ENCODE data around the gene PDGFD. TPM values are rescaled to one million over a fixed set of nuclear protein-coding genes. Genes with fewer than 3 reads are reported as not detected.

Gene PDGFD
- total RNA-seq, 2 donors from 2014 or later: 14.4 to 27.8 TPM

- no peak for TF ChIP-seq CTCF (IDR thresholded peaks at IDR 0.05)
- H3K4me1 ChIP-seq: no peaks in the 10 kb centered on the region
- H3K27ac ChIP-seq: no peak overlapping the region
- H3K36me3 ChIP-seq: no peaks in the 10 kb centered on the region
- H3K27me3 ChIP-seq: no peaks in the 10 kb centered on the region
- no peaks in the 10 kb centered on the region for H3K9me3 ChIP-seq
- H3K4me3 ChIP-seq: no peak overlapping the region
- no peak for DNase-seq (ENCODE audit: low spot score)
Observed at GRCh38 chr11:103998826-103999508, 165.0 kb downstream of the PDGFD start.

- H3K9me3 ChIP-seq: no peaks in the 10 kb centered on the region
- H3K4me1 ChIP-seq: no peaks in the 10 kb centered on the region
- H3K4me3 ChIP-seq: no peak overlapping the region
- no peaks in the 10 kb centered on the region for H3K27me3 ChIP-seq
- no peak overlapping the region for H3K27ac ChIP-seq
- DNase-seq (ENCODE audit: low spot score): no peak
- no peaks in the 10 kb centered on the region for H3K36me3 ChIP-seq
- TF ChIP-seq CTCF (IDR thresholded peaks at IDR 0.05): no peak
Observed at GRCh38 chr11:103997082-103997481, 166.9 kb downstream of the PDGFD start.

- Histone ChIP-seq H3K9me3 (no peaks in the 10 kb centered on the region), H3K27ac (no peak overlapping the region), H3K4me3 (no peak overlapping the region), H3K4me1 (no peaks in the 10 kb centered on the region), H3K36me3 (no peaks in the 10 kb centered on the region), H3K27me3 (no peaks in the 10 kb centered on the region)
- TF ChIP-seq CTCF (IDR thresholded peaks at IDR 0.05): no peak
- no peak for DNase-seq (ENCODE audit: low spot score)
Observed at GRCh38 chr11:103995896-103996295, 168.1 kb downstream of the PDGFD start.

- no peak for TF ChIP-seq CTCF (IDR thresholded peaks at IDR 0.05)
- H3K36me3 ChIP-seq: no peaks in the 10 kb centered on the region
Observed at GRCh38 chr11:103994518-103994917, 169.4 kb downstream of the PDGFD start.

GRCh38 chr11:103994094-103994493 lies 169.9 kb downstream of the PDGFD start:
- no peaks in the 10 kb centered on the region for H3K36me3 ChIP-seq
- H3K4me3 ChIP-seq: no peak overlapping the region
- no peaks in the 10 kb centered on the region for H3K27me3 ChIP-seq
- H3K27ac ChIP-seq: no peak overlapping the region
- no peaks in the 10 kb centered on the region for H3K4me1 ChIP-seq
- DNase-seq (ENCODE audit: low spot score): no peak
- TF ChIP-seq CTCF (IDR thresholded peaks at IDR 0.05): no peak
- no peaks in the 10 kb centered on the region for H3K9me3 ChIP-seq

More at GRCh38 chr11:103994518-103994917, 169.4 kb downstream of the PDGFD start:
- Histone ChIP-seq H3K4me1 (no peaks in the 10 kb centered on the region), H3K27ac (no peak overlapping the region), H3K4me3 (no peak overlapping the region), H3K9me3 (no peaks in the 10 kb centered on the region), H3K27me3 (no peaks in the 10 kb centered on the region)
- DNase-seq (ENCODE audit: low spot score): no peak

GRCh38 chr11:103993507-103993906 lies 170.4 kb downstream of the PDGFD start:
- TF ChIP-seq CTCF (IDR thresholded peaks at IDR 0.05): no peak
- H3K4me3 ChIP-seq: no peak overlapping the region
- H3K9me3 ChIP-seq: no peaks in the 10 kb centered on the region
- no peaks in the 10 kb centered on the region for H3K36me3 ChIP-seq
- H3K27ac ChIP-seq: no peak overlapping the region
- no peaks in the 10 kb centered on the region for H3K4me1 ChIP-seq
- H3K27me3 ChIP-seq: no peaks in the 10 kb centered on the region
- no peak for DNase-seq (ENCODE audit: low spot score)

All from right atrium auricular region (tissue), 2 donors.